WTC11 (cell line): ENCODE results near the gene PTPRK. TPM values are rescaled to one million over a fixed set of nuclear protein-coding genes. Genes with fewer than 3 reads are reported as not detected.

Source experiments
- ATAC-seq: fragments of 200-7000 bp; cut with Tn5 transposase; 2 replicates; pipeline ENCODE4 v1.10.0; 2021; ENCODE audit warnings: mild to moderate bottlenecking, moderate library complexity
- CTCF ChIA-PET: fragments of 300-600 bp; sonication (Branson Sonifier 250); formaldehyde crosslinking; loops from one replicate; lab custom pipeline; 2021; ENCODE audit warnings: antibody characterized with exemption; lab: Charles Lee
- POLR2A ChIA-PET: fragments of 350-600 bp; sonication (Branson Sonifier 250); formaldehyde crosslinking; loops from one replicate; lab custom pipeline; 2021; ENCODE audit warnings: antibody characterized with exemption; lab: Charles Lee
- DNase-seq: peaks from one replicate; pipeline ENCODE4 v3.0.0; 2021; ENCODE audit warnings: low spot score
- H3K27ac Mint-ChIP-seq: 2 replicates; pipeline ENCODE4 v1.8.0; 2021; ENCODE audit warnings: mixed read lengths
- H3K27me3 Mint-ChIP-seq: 2 replicates; pipeline ENCODE4 v1.8.0; 2021; ENCODE audit warnings: low read depth, mild to moderate bottlenecking, moderate library complexity, mixed read lengths
- H3K36me3 Mint-ChIP-seq: 2 replicates; pipeline ENCODE4 v1.8.0; 2021; ENCODE audit warnings: mixed read lengths
- H3K4me1 Mint-ChIP-seq: 2 replicates; pipeline ENCODE4 v1.8.0; 2022; ENCODE audit warnings: mixed read lengths
- H3K4me3 Mint-ChIP-seq: 2 replicates; pipeline ENCODE4 v1.8.0; 2021; ENCODE audit warnings: mild to moderate bottlenecking, moderate library complexity, mixed read lengths
- H3K9me3 Mint-ChIP-seq: 2 replicates; pipeline ENCODE4 v1.8.0; 2021; ENCODE audit warnings: mixed read lengths
- ATF1 ChIP-seq: sonication (generic); formaldehyde crosslinking; IDR thresholded peaks from 2 replicates; pipeline ENCODE4 v1.8.1; 2023; ENCODE audit warnings: mild to moderate bottlenecking, moderate library complexity, missing genetic modification reagents
- CREM ChIP-seq: sonication (generic); formaldehyde crosslinking; IDR thresholded peaks from 2 replicates; pipeline ENCODE4 v1.8.1; 2022; ENCODE audit warnings: mild to moderate bottlenecking, missing genetic modification reagents, moderate library complexity
- ELF4 ChIP-seq: sonication (generic); formaldehyde crosslinking; IDR thresholded peaks from 2 replicates; pipeline ENCODE4 v1.8.1; 2022; ENCODE audit warnings: low read depth, mild to moderate bottlenecking, moderate library complexity, missing genetic modification reagents
- FOXP1 ChIP-seq: sonication (generic); formaldehyde crosslinking; IDR thresholded peaks from 2 replicates; pipeline ENCODE4 v1.8.0; 2022; ENCODE audit warnings: missing genetic modification reagents, mild to moderate bottlenecking, moderate library complexity, borderline replicate concordance
- JUN ChIP-seq: sonication (generic); formaldehyde crosslinking; IDR thresholded peaks from 2 replicates; pipeline ENCODE4 v1.8.0; 2023; ENCODE audit warnings: mild to moderate bottlenecking, missing genetic modification reagents
- OVOL2 ChIP-seq: fragments of 250-450 bp; sonication (Bioruptor Pico); IDR thresholded peaks from 2 replicates; pipeline ENCODE4 v1.9.0; 2021; ENCODE audit warnings: mild to moderate bottlenecking, borderline replicate concordance
- SMAD4 ChIP-seq: sonication (generic); formaldehyde crosslinking; IDR thresholded peaks from 2 replicates; pipeline ENCODE4 v1.8.0; 2022; ENCODE audit warnings: mild to moderate bottlenecking, missing genetic modification reagents
- SP1 ChIP-seq: sonication (generic); formaldehyde crosslinking; conservative IDR thresholded peaks from 2 replicates; pipeline ENCODE4 v1.8.1; 2022; ENCODE audit warnings: missing genetic modification reagents
- TEAD4 ChIP-seq: sonication (generic); formaldehyde crosslinking; IDR thresholded peaks from 2 replicates; pipeline ENCODE4 v1.8.0; 2022; ENCODE audit warnings: mild to moderate bottlenecking, missing genetic modification reagents
- ZNF138 ChIP-seq: sonication (generic); formaldehyde crosslinking; conservative IDR thresholded peaks from 2 replicates; pipeline ENCODE4 v1.8.1; 2022; ENCODE audit warnings: mild to moderate bottlenecking, moderate library complexity, missing genetic modification reagents
- ZNF219 ChIP-seq: sonication (generic); formaldehyde crosslinking; IDR thresholded peaks from 2 replicates; pipeline ENCODE4 v1.8.0; 2023; ENCODE audit warnings: missing genetic modification reagents, mild to moderate bottlenecking, borderline replicate concordance
- ZNF232 ChIP-seq: sonication (generic); formaldehyde crosslinking; IDR thresholded peaks from 2 replicates; pipeline ENCODE4 v1.8.0; 2022; ENCODE audit warnings: mild to moderate bottlenecking, missing genetic modification reagents
- ZNF396 ChIP-seq: fragments of 250-450 bp; sonication (Bioruptor Pico); IDR thresholded peaks from 2 replicates; pipeline ENCODE4 v1.8.0; 2021; ENCODE audit warnings: mild to moderate bottlenecking, moderate library complexity, borderline replicate concordance
- ZNF416 ChIP-seq: fragments of 250-450 bp; sonication (Bioruptor Pico); IDR thresholded peaks from 2 replicates; pipeline ENCODE4 v1.9.0; 2021; ENCODE audit warnings: mild to moderate bottlenecking, inconsistent platforms
- ZNF423 ChIP-seq: fragments of 250-450 bp; sonication (Bioruptor Pico); IDR thresholded peaks from 2 replicates; pipeline ENCODE4 v2.1.2; 2022; ENCODE audit warnings: mild to moderate bottlenecking, moderate library complexity
- ZNF671 ChIP-seq: fragments of 250-450 bp; sonication (Bioruptor Pico); IDR thresholded peaks from 2 replicates; pipeline ENCODE4 v1.8.0; 2021; ENCODE audit warnings: mild to moderate bottlenecking
- total RNA-seq: library from RNA; stranded (reverse); gene quantifications from 3 replicates; pipeline ENCODE4 v1.2.3, GENCODE V29; 2021
- TF ChIP-seq, protein P1 (sequence below): fragments of 250-450 bp; sonication (Bioruptor Pico); IDR thresholded peaks from 2 replicates; pipeline ENCODE4 v2.1.2; 2022; ENCODE audit warnings: mild to moderate bottlenecking, moderate library complexity
- TF ChIP-seq, protein P2 (sequence below): sonication (generic); formaldehyde crosslinking; IDR thresholded peaks from 2 replicates; pipeline ENCODE4 v1.8.0; 2023; ENCODE audit warnings: mild to moderate bottlenecking, missing genetic modification reagents
- TF ChIP-seq, protein P3 (sequence below): sonication (generic); formaldehyde crosslinking; IDR thresholded peaks from 2 replicates; pipeline ENCODE4 v1.8.1; 2023; ENCODE audit warnings: mild to moderate bottlenecking, missing genetic modification reagents, moderate library complexity
- TF ChIP-seq, protein P4 (sequence below): fragments of 200-600 bp; IDR thresholded peaks from 2 replicates; pipeline ENCODE4 v1.8.0; 2022; ENCODE audit warnings: antibody characterized with exemption
- TF ChIP-seq, protein P5 (sequence below): sonication (generic); formaldehyde crosslinking; IDR thresholded peaks from 2 replicates; pipeline ENCODE4 v1.8.0; 2022; ENCODE audit warnings: mild to moderate bottlenecking, missing genetic modification reagents
- TF ChIP-seq, protein P6 (sequence below): sonication (generic); formaldehyde crosslinking; IDR thresholded peaks from 2 replicates; pipeline ENCODE4 v1.8.0; 2022; ENCODE audit warnings: mild to moderate bottlenecking, missing genetic modification reagents

PTPRK gene
- total RNA-seq, 1 experiment from 2014 or later, result 44.8 TPM

DNA sequence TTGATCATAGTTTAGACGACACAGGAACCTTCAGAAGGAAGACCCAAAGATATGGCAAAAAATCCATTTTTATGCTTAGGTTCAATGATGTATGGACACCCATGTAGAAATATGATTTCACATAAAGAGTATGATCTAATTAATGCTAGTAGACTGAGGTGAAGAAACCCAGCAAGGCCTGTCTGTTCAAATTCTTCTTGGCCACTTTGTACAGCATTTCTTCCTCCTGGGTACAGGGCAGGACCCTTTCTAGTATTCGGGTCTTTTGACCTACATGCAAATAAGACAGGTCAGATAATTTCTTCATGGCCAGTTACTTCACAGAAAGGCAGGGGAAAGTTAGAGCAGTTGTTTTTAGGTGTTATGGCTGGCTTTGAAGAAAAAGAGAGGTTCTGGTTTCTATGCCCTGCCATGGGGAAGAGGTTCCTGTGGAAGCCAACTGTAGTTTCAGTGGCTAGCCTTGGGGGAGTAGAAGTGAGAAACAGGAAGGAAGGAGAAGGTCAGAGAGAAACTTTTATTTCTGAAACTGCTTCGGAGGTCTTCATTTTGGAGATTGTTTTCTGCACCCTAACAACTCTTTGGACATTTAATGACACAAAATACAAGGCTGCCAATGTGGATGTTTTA, 208.3 kb downstream of the PTPRK start:
- H3K4me3 Mint-ChIP-seq, result no peak overlapping the region
- ATAC-seq, result no peak
- H3K4me1 Mint-ChIP-seq, result peaks cover 63% of the 10 kb centered on the region
- no peaks in the 10 kb centered on the region for H3K27me3 Mint-ChIP-seq
- H3K36me3 Mint-ChIP-seq, result no peaks in the 10 kb centered on the region
- peak overlapping the region; percentile 25; the same call in 1 of the 2 replicates for H3K27ac Mint-ChIP-seq
- TF ChIP-seq ZNF423 (CRISPR knock-in tag), result no peak
- TF ChIP-seq CREM (CRISPR knock-in tag), result no peak
- no peak for TF ChIP-seq SMAD4
- TF ChIP-seq ZNF396, result no peak
- TF ChIP-seq, protein P1, sequence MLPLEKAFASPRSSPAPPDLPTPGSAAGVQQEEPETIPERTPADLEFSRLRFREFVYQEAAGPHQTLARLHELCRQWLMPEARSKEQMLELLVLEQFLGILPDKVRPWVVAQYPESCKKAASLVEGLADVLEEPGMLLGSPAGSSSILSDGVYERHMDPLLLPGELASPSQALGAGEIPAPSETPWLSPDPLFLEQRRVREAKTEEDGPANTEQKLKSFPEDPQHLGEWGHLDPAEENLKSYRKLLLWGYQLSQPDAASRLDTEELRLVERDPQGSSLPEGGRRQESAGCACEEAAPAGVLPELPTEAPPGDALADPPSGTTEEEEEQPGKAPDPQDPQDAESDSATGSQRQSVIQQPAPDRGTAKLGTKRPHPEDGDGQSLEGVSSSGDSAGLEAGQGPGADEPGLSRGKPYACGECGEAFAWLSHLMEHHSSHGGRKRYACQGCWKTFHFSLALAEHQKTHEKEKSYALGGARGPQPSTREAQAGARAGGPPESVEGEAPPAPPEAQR (CRISPR knock-in tag), result no peak
- no peak for TF ChIP-seq ZNF416 (CRISPR knock-in tag)
- TF ChIP-seq, protein P2, sequence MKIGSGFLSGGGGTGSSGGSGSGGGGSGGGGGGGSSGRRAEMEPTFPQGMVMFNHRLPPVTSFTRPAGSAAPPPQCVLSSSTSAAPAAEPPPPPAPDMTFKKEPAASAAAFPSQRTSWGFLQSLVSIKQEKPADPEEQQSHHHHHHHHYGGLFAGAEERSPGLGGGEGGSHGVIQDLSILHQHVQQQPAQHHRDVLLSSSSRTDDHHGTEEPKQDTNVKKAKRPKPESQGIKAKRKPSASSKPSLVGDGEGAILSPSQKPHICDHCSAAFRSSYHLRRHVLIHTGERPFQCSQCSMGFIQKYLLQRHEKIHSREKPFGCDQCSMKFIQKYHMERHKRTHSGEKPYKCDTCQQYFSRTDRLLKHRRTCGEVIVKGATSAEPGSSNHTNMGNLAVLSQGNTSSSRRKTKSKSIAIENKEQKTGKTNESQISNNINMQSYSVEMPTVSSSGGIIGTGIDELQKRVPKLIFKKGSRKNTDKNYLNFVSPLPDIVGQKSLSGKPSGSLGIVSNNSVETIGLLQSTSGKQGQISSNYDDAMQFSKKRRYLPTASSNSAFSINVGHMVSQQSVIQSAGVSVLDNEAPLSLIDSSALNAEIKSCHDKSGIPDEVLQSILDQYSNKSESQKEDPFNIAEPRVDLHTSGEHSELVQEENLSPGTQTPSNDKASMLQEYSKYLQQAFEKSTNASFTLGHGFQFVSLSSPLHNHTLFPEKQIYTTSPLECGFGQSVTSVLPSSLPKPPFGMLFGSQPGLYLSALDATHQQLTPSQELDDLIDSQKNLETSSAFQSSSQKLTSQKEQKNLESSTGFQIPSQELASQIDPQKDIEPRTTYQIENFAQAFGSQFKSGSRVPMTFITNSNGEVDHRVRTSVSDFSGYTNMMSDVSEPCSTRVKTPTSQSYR (CRISPR knock-in tag), result no peak
- TF ChIP-seq ATF1 (CRISPR knock-in tag), result no peak
- no peak for TF ChIP-seq OVOL2
- TF ChIP-seq TEAD4 (CRISPR knock-in tag), result no peak
- no peak for TF ChIP-seq ZNF232 (CRISPR knock-in tag)
- TF ChIP-seq ELF4 (CRISPR knock-in tag), result no peak
- DNase-seq, result no peak
- H3K9me3 Mint-ChIP-seq, result no peaks in the 10 kb centered on the region
- CTCF ChIA-PET, result no interaction called here
- POLR2A ChIA-PET, result no interaction called here

DNA sequence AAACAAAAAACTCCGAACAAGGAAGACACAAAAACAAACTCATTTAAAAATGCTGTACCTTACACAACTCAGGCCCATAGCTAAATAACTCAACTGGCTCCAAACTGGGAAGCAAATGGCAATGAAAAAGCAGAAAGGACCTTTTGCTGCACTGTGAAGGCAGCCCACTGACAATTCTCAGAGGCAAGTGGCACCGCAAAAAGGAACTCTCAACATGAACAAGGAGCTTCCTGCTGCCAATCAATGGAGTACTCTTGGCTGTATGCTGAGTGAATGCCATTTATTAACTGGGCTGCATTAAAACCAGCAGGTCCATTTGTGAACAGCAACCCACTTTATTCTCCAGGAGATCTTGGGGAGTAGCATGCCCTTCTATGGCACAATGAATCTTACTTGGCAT, 209.9 kb downstream of the PTPRK start:
- TF ChIP-seq, protein P3, sequence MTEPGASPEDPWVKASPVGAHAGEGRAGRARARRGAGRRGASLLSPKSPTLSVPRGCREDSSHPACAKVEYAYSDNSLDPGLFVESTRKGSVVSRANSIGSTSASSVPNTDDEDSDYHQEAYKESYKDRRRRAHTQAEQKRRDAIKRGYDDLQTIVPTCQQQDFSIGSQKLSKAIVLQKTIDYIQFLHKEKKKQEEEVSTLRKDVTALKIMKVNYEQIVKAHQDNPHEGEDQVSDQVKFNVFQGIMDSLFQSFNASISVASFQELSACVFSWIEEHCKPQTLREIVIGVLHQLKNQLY (CRISPR knock-in tag), result no peak
- TF ChIP-seq, all 79 proteins: peak for 0
- DNase-seq (no peak), ATAC-seq (no peak)
- ChIA-PET POLR2A (no interaction called here), CTCF (interaction anchor here (1.7 kb wide), 1 partner anchor 17 kb away, joined by 8 read pairs; no protein-coding TSS in a partner anchor)
- Mint-ChIP-seq H3K36me3 (no peaks in the 10 kb centered on the region), H3K27me3 (no peaks in the 10 kb centered on the region), H3K27ac (peak overlapping the region; percentile 34), H3K4me1 (peaks cover 48% of the 10 kb centered on the region), H3K4me3 (no peak overlapping the region), H3K9me3 (no peaks in the 10 kb centered on the region)

DNA sequence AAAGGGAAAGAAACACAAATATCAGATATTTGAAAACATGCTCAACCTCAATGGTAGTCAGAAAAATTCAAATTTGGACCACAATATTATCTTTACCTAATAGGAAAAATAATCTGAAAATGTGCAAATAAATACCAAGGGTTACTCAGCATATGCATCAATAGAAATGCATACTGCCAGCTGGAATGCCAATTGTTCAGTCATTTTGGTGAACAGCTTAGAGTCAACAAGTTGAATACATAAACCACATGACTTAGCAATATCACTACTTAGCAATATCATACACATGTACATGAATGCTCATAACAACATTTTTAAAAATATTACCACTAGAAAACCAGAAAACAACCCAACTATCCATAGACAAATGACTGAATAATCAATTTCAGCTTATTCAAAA, 212.7 kb downstream of the PTPRK start:
- peaks cover 5% of the 10 kb centered on the region for H3K36me3 Mint-ChIP-seq
- ChIA-PET CTCF (no interaction called here), POLR2A (no interaction called here)
- H3K27me3 Mint-ChIP-seq, result no peaks in the 10 kb centered on the region
- DNase-seq, result no peak
- no peak overlapping the region for H3K4me3 Mint-ChIP-seq
- H3K27ac Mint-ChIP-seq, result no peak overlapping the region
- ATAC-seq, result no peak
- H3K9me3 Mint-ChIP-seq, result peaks cover 5% of the 10 kb centered on the region
- peaks cover 32% of the 10 kb centered on the region for H3K4me1 Mint-ChIP-seq
- no peak for TF ChIP-seq ZNF219 (CRISPR knock-in tag)
- no peak for TF ChIP-seq ZNF138 (CRISPR knock-in tag)
- TF ChIP-seq, protein P4, sequence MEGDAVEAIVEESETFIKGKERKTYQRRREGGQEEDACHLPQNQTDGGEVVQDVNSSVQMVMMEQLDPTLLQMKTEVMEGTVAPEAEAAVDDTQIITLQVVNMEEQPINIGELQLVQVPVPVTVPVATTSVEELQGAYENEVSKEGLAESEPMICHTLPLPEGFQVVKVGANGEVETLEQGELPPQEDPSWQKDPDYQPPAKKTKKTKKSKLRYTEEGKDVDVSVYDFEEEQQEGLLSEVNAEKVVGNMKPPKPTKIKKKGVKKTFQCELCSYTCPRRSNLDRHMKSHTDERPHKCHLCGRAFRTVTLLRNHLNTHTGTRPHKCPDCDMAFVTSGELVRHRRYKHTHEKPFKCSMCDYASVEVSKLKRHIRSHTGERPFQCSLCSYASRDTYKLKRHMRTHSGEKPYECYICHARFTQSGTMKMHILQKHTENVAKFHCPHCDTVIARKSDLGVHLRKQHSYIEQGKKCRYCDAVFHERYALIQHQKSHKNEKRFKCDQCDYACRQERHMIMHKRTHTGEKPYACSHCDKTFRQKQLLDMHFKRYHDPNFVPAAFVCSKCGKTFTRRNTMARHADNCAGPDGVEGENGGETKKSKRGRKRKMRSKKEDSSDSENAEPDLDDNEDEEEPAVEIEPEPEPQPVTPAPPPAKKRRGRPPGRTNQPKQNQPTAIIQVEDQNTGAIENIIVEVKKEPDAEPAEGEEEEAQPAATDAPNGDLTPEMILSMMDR, result no peak
- TF ChIP-seq JUN (CRISPR knock-in tag), result no peak
- TF ChIP-seq ELF4 (CRISPR knock-in tag), result no peak
- TF ChIP-seq ZNF671 (CRISPR knock-in tag), result no peak
- TF ChIP-seq SP1 (CRISPR knock-in tag), result no peak
- TF ChIP-seq ATF1 (CRISPR knock-in tag), result no peak
- TF ChIP-seq, protein P1 (CRISPR knock-in tag), result no peak
- TF ChIP-seq FOXP1 (CRISPR knock-in tag), result no peak
- TF ChIP-seq, protein P5, sequence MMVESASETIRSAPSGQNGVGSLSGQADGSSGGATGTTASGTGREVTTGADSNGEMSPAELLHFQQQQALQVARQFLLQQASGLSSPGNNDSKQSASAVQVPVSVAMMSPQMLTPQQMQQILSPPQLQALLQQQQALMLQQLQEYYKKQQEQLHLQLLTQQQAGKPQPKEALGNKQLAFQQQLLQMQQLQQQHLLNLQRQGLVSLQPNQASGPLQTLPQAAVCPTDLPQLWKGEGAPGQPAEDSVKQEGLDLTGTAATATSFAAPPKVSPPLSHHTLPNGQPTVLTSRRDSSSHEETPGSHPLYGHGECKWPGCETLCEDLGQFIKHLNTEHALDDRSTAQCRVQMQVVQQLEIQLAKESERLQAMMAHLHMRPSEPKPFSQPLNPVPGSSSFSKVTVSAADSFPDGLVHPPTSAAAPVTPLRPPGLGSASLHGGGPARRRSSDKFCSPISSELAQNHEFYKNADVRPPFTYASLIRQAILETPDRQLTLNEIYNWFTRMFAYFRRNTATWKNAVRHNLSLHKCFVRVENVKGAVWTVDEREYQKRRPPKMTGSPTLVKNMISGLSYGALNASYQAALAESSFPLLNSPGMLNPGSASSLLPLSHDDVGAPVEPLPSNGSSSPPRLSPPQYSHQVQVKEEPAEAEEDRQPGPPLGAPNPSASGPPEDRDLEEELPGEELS, result no peak
- TF ChIP-seq, protein P6, sequence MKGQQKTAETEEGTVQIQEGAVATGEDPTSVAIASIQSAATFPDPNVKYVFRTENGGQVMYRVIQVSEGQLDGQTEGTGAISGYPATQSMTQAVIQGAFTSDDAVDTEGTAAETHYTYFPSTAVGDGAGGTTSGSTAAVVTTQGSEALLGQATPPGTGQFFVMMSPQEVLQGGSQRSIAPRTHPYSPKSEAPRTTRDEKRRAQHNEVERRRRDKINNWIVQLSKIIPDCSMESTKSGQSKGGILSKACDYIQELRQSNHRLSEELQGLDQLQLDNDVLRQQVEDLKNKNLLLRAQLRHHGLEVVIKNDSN (CRISPR knock-in tag), result no peak
